GM20431 (cell line): ENCODE results near the gene HOXC11.

Source experiments
- in situ Hi-C: fragments of 300-500 bp; cut with MseI, MboI; formaldehyde crosslinking; loops from one replicate; pipeline ENCODE4 v1.15.0; 2020; ENCODE audit warnings: low sequenced_read_pairs; ENCODE audit not compliant: unreplicated experiment

HOXC11 gene

DNA sequence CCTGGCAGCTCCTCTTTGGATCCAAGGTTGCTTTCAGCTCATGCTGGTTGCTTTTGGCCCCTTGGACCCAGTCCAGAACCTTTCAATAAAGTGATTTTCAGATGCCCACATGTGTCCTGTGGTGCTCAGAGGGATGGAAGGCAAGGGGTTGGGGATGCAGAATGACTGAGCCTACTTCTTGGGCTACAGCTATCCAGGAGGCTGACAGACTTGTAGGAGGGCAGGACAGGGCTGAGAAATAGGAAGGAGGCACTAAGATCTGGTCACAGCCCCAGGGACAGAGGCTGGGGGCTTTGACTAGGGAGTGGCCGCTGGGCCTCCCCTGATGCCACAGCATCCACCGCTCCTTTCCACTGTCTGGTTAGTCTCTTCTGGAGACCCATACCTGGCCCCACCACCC, 1.2 kb upstream of the HOXC11 start:
- in situ Hi-C loops = no loop called here

DNA sequence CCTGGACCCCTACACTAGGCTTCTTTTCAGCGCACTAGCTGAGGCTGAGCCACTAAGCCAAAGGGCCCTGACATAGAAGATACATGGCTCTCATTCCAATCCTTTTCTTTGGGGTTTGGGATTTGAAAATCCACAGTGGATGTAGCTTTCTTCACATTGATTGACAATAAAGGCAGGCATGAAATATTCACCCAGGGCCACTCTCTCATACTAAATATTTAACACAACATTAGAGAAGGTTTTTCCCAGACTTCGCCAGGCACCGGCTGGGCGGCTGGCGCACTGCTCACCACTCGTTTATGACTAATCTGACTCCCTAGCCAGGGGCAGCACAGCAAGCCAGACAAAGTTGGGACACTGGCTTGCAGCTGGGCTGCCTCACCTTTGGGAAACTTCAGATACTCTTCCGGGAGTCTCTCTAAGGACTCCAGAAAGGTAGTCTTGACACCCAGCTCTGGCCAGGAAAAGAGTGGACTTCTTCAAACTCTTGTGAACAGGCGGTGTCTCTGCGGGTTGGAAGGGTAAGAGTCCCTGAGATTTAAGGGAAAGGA, 699 bp upstream of the HOXC11 start:
- in situ Hi-C loops = no loop called here

DNA sequence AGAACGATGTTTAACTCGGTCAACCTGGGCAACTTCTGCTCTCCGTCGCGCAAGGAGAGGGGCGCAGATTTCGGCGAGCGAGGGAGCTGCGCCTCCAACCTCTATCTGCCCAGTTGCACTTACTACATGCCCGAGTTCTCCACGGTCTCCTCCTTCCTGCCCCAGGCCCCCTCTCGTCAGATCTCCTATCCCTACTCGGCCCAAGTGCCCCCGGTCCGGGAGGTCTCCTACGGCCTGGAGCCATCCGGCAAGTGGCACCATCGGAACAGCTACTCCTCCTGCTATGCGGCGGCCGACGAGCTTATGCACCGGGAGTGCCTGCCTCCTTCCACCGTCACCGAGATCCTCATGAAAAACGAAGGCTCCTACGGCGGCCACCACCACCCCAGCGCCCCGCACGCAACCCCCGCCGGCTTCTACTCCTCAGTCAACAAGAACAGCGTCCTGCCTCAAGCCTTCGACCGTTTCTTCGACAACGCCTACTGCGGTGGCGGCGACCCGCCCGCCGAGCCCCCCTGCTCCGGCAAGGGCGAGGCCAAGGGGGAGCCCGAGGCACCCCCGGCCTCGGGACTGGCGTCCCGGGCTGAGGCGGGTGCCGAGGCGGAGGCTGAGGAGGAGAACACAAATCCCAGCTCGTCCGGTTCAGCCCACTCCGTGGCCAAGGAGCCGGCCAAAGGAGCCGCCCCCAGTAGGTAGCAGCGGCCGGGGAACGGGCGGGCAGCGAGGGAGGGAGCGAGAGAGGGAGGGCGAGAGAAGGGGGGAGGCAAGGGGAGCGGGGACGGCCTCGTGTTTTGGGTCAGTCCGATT, 513 bp downstream of the HOXC11 start:
- in situ Hi-C loops = no loop called here

DNA sequence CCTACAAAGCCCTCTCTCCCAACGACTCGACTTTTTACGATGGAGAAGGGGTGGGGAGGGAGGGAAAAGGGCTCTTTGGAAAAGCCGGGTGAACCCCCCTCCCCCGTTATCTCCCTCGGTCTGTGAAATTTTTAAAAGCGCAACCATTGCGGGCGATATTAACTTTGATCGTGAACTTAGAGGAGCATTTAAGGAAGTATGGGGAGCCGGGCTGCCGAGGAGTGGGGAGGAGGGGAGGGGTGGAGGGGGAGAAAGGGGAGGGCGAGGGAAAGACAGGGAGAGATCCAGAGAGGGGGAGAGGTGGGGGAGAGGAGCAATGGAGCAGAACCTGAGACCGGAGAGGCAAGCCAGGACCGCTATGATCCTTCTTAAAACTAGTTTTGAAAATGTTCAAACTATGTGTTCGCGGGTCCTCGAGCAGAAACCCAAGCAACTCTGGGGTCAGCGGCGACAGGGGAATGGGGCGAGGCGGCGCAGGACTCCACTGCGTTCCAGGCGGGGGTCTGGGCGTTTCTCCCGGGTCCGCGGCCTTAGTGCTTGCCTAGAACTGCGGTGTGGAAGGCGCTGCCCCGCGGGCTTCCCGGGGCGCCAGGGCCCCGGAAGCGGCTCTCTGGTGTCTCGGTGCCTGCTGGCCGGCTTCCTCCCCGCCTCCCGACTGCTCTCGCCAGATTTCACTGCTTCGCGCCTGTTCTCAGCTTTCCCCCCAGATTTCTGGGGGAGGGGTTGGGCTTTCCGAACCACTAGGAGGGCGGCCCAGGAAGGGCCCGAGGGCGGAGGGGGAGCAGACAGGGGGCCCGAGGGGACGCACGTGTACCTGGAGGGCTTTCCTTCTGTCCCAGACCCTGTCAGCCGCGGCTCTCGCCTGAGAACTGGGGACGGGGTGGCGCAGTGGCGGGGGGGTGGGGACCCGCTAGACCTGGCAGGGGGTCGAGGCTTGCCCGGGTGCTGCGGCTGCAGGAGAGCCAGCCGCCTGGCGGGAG, 1.4 kb downstream of the HOXC11 start, which contains the start of gene HOTAIR:
HOTAIR (minus strand) TSS at position 871 of the 980 bp plus-strand sequence.
- in situ Hi-C loops = no loop called here

DNA sequence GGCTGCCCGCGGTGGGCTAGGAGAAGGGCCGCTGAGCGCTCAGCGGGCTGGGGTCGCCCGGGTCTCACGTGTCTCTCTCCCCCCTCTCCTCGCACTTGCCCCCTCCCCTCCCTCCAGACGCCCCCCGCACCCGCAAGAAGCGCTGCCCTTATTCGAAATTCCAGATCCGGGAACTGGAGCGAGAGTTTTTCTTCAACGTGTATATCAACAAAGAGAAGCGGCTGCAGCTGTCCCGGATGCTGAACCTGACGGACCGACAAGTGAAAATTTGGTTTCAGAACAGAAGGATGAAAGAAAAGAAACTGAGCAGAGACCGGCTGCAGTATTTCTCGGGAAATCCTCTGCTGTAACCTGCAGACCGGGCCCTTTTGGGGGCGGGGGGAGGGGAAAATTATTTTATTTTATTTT, 2.1 kb downstream of the HOXC11 start:
- in situ Hi-C loops = no loop called here

DNA sequence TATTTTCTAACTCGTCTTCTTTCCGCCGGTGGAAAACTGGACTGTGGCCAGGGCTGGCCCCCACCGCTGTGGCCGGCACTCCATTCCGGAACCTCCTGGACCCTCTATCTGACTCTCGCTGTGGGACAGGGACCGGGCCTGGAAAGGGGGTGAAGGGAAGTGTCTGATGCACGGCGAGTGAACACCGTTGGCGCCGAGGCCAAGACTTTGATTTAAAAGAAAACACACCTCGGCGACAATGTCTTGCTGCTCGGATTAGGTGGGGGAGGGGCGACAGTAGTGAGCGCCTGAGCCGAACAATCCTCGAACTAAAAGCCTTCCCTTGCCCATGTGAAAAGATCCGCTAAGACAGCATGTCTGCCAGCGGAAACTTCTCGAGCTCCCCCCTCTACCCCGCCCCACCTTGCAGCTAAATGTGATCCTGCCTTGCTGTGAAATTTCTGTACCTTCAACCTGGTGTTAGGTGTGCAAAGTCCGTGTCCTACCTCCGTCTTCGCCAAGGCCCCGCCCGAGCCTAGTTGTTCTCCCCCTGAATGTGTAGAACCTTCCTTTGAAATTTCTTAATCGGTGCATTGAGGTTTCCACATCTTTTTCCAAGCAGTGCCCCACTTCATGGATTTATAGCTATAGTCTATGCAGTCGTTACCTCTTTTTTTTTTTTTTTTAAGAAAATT, 2.7 kb downstream of the HOXC11 start:
- in situ Hi-C loops = no loop called here

DNA sequence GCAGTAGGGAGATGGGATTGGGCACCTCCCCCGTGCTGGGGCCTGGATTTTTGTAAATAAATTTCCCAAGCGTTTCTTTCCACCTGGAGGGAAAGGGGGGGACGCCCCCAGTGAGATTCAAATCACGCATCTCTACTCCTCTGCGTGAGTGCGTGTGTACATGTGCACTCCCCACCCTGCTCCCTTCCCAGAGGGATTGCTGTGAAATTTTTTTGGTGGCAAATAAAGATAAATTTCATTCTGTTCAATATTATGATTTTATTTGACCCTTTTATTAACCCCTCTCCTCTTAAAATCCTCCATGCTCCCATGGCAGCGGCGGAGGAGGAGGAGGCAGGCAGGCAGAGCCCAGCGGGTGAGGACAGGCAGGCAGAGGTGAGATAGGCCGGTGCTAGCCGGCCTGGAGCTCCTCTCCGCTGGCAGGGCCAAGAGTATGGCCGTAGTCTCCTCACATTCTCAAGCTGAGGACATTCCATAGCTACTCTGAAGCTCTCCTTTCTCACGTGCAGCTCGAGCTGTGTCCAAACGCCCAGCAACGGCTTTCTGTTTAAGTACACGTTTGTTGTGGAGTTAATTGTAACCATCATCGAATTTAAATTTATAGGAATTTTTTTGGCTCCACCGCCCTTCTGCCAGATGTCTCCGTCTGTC, 3.4 kb downstream of the HOXC11 start:
- in situ Hi-C loops = no loop called here

DNA sequence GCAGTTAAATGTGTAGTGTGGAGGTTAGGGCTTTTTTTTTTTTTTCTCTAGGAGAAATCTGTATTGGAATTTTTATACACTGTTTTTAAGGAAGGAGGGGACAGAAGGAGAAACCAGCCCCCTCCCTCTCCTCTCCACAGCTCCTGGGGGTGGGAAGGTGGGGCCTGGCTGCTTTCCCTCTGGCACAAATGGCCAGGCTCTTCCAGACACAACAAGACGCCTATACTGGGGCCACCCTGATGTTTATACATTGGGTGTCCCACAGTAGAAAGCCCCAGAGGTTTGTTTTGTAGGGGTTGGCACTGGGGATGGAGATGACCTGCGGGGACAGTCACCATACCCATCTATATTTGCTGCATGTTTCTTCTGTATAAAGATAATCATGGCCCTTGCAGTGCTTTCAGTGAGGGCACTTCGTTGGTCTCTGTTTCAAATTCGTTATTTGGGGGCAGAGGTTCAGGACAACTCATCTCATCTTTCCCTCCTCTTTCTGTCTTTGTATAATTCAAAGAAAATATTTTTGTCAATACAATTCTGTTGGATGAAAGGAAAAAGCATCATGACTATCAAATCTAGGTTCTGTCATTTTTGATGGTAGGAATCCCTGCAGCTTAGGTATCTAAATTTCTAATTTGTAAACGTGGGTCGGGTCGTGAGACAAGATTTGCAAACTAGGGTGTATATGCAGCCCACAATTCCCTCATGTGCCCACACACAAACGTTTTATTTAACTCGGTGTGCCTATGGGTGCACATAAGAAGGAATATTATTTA, 4.1 kb downstream of the HOXC11 start:
- in situ Hi-C loops = no loop called here

DNA sequence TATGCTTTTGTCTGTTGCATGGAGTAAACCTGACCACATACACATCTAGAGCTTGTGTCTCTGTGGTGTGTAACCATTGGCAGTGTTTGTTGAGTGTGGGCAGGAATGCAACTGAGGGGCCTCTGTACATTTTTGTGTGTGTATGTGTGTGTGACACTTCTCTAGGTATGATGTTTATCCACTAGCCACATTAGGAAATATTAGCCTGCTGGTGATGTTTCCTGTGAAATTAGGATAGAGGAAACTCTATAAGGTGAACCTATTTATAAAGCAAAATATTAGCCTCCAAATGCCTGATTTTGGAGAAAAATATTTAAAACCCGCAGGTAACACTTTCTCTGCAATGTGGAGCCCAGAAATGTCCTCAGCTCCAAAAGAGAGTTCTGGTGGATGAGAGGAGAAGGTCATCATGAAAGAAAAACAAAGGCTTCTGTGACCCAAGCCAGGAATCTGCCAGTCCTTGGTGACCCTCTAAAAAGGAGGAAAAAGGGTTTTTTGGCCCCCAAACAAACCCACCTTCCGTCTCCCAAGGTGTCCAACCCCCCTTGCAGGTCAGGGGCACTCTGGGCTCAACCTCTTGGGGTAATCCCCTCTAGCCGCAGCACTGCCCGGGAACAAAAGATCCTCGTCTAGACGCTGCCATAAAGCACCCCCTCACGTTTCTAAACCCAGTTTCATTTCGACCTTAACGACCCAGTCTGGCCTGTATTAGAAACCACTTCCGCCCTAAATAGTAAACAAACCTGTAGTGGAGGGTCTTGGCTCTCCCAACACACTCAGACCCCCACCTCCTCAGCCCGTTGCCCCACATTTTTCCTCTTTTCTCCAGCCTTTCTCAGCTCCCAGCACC, 4.9 kb downstream of the HOXC11 start:
- in situ Hi-C loops = no loop called here

DNA sequence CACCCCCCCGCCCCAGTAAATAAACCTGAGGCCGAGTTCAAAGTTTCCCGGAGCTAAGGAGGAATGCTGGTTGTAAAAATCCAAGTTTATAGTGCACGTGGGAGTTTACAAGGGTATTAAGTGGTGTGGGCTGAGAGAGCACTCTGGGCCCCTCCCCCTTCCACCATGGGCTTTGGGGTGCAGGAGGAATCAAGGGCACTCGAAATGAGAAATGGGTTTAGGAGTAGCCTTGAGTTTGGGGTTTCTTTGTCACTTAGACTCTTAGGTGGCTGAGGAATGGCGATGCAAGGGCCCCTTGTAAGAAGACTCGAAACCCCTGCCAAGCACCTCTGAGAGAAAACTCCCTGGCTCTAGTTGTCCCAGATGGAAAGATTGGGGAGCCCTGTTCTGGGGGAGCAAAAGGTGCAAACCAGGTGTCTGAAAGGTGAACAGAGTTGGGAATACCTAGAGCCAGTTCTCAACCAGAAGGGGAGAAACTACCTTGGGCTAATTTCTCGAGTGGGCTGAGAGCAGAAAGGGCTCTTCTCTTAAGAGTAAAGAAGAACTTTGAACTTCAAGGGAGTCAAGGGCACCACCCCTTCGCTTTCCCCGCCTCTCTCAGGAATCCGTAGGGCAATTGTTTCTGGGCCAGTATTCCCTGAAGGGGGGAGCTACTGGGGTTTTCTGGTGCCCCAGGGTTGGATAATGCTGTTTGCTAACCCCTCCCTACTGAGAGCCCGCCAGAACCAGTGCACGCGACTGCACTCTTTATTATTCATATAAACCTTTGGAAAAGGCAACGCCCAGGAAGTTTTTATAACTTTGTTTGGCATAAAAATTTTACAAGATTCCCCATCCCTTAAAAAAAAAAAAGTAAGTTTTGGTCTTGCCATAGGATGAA, 5.8 kb downstream of the HOXC11 start:
- in situ Hi-C loops = no loop called here

DNA sequence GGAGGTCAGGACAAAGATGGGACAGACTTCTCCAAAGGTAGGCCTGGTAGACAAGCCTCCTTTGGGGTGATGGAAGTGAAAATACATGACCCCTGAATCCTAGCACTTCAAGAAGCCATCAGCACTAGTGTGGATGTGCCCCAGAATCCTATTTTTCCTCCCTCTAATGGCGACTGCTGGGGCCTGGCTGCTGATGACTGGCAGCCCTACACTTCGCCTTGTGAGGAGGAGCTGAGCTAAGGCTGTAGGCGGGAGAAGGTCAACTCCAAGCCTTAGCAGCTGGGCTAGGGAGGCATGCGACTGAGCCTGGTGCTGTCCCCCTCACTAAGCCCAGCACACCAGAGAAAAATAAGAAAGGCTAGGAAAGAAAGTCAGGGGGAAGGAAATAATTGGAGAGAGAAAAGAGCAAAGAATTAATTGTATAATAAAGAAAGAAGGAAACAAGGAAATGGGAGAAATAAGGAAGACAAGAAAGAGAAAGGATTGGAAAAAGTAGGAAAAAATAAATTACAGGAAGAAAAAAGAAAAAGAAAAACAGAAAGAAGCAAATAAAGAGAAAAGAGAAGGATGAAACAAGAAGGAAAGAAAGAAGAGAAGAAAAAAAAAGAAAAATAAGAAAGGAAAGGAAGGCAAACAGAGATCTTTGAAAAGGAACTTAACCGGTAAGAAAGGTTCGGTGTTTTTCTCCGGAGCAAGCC, 7.3 kb downstream of the HOXC11 start:
- in situ Hi-C loops = no loop called here

DNA sequence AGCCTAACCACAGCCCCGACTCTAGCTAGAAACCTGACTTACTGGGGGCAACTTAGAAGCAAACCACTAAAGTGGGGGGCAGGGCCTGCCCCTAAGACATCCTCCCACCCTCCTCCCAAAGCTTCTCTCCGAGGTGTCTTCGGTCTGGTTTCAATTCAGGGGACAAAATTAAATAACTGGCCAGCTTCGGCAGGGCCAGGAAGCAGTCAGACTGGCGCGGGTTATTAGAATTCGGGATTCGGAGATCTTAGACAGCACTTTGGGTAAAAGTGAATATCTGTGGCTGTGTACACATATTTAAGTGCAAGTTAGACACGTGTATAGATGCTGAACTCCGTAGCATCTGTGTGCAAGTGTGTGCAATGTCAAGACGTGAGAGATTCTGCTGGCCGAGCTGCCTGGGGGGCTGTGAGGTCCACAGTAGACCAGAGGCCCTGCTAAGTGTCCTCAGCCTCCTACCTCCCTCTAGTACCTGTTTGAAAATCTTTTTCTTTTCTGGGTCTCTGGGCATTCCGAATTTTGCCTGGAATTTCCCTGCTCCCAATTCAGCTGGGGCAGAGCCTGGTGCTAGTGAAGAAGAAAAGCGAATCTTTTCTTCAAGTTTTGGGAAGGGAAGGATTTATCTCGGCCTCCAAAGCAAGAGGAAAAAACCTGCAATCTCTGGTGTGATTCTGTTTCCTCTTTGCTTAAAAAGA, 8.0 kb downstream of the HOXC11 start:
- in situ Hi-C loops = no loop called here

DNA sequence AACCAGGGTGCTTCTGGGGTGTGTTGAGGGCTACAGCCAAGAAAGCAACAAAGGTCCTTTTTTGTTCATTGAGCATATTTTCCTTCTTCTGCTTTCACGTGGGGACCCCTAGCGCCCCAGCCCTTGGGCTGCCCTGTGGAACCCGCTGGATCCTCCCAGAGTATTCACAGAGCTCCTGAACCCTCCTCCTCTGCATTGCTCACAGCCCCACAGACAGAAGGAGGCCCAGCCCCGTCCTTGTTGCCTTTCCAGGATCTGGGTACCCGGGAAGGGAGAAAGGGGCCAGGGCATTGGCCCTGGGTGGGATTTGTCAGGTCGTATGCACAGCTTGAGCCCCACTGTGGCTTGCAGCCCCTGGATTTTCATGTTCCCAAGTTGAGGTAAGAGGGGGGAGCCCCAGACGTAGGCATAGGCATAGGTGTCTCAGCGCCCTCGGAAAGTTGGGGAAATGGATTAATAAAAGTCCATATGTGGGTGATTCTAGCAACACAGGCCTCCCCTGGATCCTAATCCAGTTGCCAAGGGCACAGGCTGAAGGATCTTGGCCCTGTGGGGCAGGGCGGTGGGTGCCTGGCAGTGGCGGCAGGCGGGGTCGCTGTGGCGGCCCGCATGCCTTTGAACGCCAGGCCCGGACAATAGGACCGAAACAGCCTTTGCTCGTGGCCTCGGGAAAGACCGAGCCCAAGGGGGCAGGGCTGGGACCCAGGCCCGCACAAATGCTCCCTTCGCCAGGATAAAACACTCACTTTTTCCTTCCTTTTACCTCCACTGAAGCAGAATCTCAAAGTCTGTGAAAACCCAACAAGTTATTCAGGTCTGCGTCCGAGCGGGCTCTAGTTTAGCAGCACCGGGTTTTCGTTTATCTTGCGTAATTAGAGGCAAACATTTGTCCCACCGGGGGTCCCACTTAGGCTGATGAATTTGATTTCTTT, 9.0 kb downstream of the HOXC11 start:
- in situ Hi-C loops = no loop called here

DNA sequence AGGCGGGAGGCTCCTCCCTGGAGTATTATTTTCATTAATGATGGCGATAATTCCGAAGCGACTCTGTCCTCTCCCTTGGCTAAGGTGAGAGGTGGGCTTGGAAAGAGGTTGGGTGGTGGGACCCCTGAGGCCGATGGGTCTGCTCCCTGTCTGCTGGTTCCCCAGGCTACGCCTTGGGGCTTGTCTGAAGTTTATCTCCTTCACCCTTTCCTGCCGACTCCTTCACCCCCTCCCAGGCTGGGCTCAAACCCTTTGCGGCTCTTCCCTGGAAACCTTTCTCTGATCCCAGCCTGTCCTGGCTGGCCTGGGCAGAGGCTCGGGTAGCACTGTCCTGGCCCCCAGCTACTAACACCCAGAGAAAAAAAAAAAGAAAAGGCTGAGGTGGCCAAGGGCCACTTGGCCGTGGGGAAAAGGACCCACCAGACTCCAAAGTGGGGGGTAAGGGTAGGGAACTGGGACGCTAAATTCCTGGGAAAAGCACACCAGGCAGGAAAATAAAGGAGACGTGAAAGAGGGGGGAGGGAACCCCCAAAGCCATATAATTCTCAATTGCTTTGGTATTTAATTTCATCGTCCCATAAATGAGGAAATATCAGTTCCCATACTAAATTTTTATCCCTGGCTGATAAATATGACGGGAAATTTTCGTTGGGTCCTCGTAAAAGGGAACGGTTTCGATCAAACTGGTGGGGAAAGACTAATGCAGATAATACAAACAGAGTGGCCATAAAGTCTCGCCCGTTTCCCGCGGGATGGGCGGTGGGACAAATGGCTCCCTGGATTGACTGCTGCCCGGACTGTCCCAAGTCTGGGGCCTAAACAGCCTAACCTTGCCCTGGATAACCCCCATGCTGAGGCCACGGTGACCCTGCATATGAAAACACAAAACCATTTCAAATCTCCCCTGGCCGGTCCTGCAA, 10.0 kb downstream of the HOXC11 start:
- in situ Hi-C loops = no loop called here
